SU-DHL-6 (cell line): ENCODE measurements around the gene ZCCHC7.
A peak's percentile ranks its signal among the peaks of the same experiment; 100 is the strongest.

Experiments
- H2AFZ ChIP-seq: fragments of 200-600 bp; sonication (generic); 2 replicates; pipeline ENCODE4 v1.6.1; 2014; ENCODE audit warnings: low read depth, mild to moderate bottlenecking, moderate library complexity, mixed read lengths, antibody characterized with exemption, low read length; ENCODE audit not compliant: severe bottlenecking
- H3F3A ChIP-seq: fragments of 200-600 bp; shearing (Covaris generic); 2 replicates; pipeline ENCODE4 v1.6.0; 2016; ENCODE audit warnings: antibody characterized with exemption, mild to moderate bottlenecking; ENCODE audit not compliant: insufficient read depth
- H3K27ac ChIP-seq: fragments of 200-600 bp; sonication (generic); 2 replicates; pipeline ENCODE4 v1.5.1; 2016; ENCODE audit warnings: low read depth, mild to moderate bottlenecking, low read length, moderate library complexity, mixed read lengths
- H3K27me3 ChIP-seq: fragments of 200-600 bp; sonication (generic), shearing (Covaris generic); 2 replicates; pipeline ENCODE4 v1.6.0; 2014; ENCODE audit warnings: mild to moderate bottlenecking, low read length
- H3K36me3 ChIP-seq: fragments of 200-600 bp; sonication (generic); 2 replicates; pipeline ENCODE4 v1.6.1; 2014; ENCODE audit warnings: mild to moderate bottlenecking, low read length, mixed read lengths
- H3K4me2 ChIP-seq: fragments of 300-600, 200-600 bp; shearing (Covaris generic), sonication (generic); 2 replicates; pipeline ENCODE4 v1.6.0; 2014; ENCODE audit warnings: low read length, low read depth, mild to moderate bottlenecking; ENCODE audit not compliant: poor library complexity, severe bottlenecking
- H3K4me3 ChIP-seq: fragments of 200-600 bp; sonication (generic); 2 replicates; pipeline ENCODE4 v1.5.1; 2014; ENCODE audit warnings: antibody characterized with exemption, low read length, mild to moderate bottlenecking, mixed read lengths; ENCODE audit not compliant: insufficient read depth, poor library complexity, severe bottlenecking
- H3K79me2 ChIP-seq: fragments of 200-600 bp; sonication (generic); 2 replicates; pipeline ENCODE4 v1.6.1; 2014; ENCODE audit warnings: mild to moderate bottlenecking, low read length, moderate library complexity; ENCODE audit not compliant: insufficient read depth
- H3K9ac ChIP-seq: fragments of 200-600 bp; sonication (generic); 2 replicates; pipeline ENCODE4 v1.7.0; 2014; ENCODE audit warnings: mild to moderate bottlenecking, low read length
- H3K9me2 ChIP-seq: fragments of 200-600 bp; sonication (generic); replicated peaks from 2 replicates; pipeline ENCODE4 v1.6.1; 2014; ENCODE audit warnings: low read length; ENCODE audit not compliant: insufficient read depth
- H3K9me3 ChIP-seq: fragments of 200-600 bp; sonication (generic); 2 replicates; pipeline ENCODE4 v1.6.1; 2014; ENCODE audit warnings: low read length, mixed read lengths; ENCODE audit not compliant: insufficient read depth
- H4K20me1 ChIP-seq: fragments of 200-600 bp; sonication (generic); 2 replicates; pipeline ENCODE4 v1.6.1; 2014; ENCODE audit warnings: low read depth, mild to moderate bottlenecking, antibody characterized with exemption, low read length, moderate library complexity, mixed read lengths
- EZH2phosphoT487 ChIP-seq: fragments of 200-600 bp; sonication (generic), shearing (Covaris generic); conservative IDR thresholded peaks from 2 replicates; pipeline ENCODE4 v1.6.1; 2018; ENCODE audit warnings: mild to moderate bottlenecking, antibody characterized with exemption, low read length, moderate library complexity, mixed read lengths
- TF ChIP-seq, protein P1 (sequence below): fragments of 200-600 bp; sonication (generic); IDR thresholded peaks from one replicate; pipeline ENCODE4 v1.5.1; 2017; ENCODE audit warnings: antibody characterized with exemption, mild to moderate bottlenecking, low read length, moderate library complexity; ENCODE audit not compliant: insufficient read depth, poor library complexity, severe bottlenecking

The ZCCHC7 gene

GRCh38 chr9:37297592-37297991, 177.2 kb downstream of the ZCCHC7 start:
- no peaks in the 10 kb centered on the region for H3K9me3 ChIP-seq
- peaks cover 94% of the 10 kb centered on the region for H3K79me2 ChIP-seq
- peaks cover 93% of the 10 kb centered on the region for H3F3A ChIP-seq
- H3K27ac ChIP-seq: peak overlapping the region; percentile 98
- peak overlapping the region; percentile 95 for H3K4me2 ChIP-seq
- no peaks in the 10 kb centered on the region for H3K36me3 ChIP-seq
- peak overlapping the region; percentile 14 for H3K4me3 ChIP-seq
- no peaks in the 10 kb centered on the region for H3K27me3 ChIP-seq
- peak overlapping the region; percentile 60 for H3K9ac ChIP-seq
- TF ChIP-seq, protein P1, sequence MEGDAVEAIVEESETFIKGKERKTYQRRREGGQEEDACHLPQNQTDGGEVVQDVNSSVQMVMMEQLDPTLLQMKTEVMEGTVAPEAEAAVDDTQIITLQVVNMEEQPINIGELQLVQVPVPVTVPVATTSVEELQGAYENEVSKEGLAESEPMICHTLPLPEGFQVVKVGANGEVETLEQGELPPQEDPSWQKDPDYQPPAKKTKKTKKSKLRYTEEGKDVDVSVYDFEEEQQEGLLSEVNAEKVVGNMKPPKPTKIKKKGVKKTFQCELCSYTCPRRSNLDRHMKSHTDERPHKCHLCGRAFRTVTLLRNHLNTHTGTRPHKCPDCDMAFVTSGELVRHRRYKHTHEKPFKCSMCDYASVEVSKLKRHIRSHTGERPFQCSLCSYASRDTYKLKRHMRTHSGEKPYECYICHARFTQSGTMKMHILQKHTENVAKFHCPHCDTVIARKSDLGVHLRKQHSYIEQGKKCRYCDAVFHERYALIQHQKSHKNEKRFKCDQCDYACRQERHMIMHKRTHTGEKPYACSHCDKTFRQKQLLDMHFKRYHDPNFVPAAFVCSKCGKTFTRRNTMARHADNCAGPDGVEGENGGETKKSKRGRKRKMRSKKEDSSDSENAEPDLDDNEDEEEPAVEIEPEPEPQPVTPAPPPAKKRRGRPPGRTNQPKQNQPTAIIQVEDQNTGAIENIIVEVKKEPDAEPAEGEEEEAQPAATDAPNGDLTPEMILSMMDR: no peak
- H4K20me1 ChIP-seq: no peaks in the 10 kb centered on the region
- no peak overlapping the region for H2AFZ ChIP-seq
- H3K9me2 ChIP-seq: no peaks in the 10 kb centered on the region

- H3K36me3 ChIP-seq: peaks cover 14% of the 10 kb centered on the region; the same call in 1 of the 2 replicates
- H3K27me3 ChIP-seq: no peaks in the 10 kb centered on the region
- no peaks in the 10 kb centered on the region for H4K20me1 ChIP-seq
- no peaks in the 10 kb centered on the region for H3K9me3 ChIP-seq
- H3K9me2 ChIP-seq: no peaks in the 10 kb centered on the region
- no peak overlapping the region for H2AFZ ChIP-seq
- peaks cover 91% of the 10 kb centered on the region for H3F3A ChIP-seq
- H3K79me2 ChIP-seq: peaks cover 94% of the 10 kb centered on the region
- H3K4me3 ChIP-seq: peak overlapping the region; percentile 32
- peak overlapping the region; percentile 95 for H3K4me2 ChIP-seq
- TF ChIP-seq, protein P1: no peak
- no peak for TF ChIP-seq EZH2phosphoT487
- peak overlapping the region; percentile 60 for H3K9ac ChIP-seq
- H3K27ac ChIP-seq: peak overlapping the region; percentile 98
These were observed 180.2 kb downstream of the ZCCHC7 start for GRCh38 chr9:37300620-37301019.

- H3K36me3 ChIP-seq: peaks cover 15% of the 10 kb centered on the region; the same call in 1 of the 2 replicates
- peak overlapping the region; percentile 32 for H3K4me3 ChIP-seq
- H3K79me2 ChIP-seq: peaks cover 88% of the 10 kb centered on the region
- H3K9ac ChIP-seq: peak overlapping the region; percentile 60
- TF ChIP-seq, protein P1: no peak
- no peak for TF ChIP-seq EZH2phosphoT487
- no peaks in the 10 kb centered on the region for H4K20me1 ChIP-seq
- H2AFZ ChIP-seq: no peak overlapping the region
- H3F3A ChIP-seq: peaks cover 85% of the 10 kb centered on the region
- no peaks in the 10 kb centered on the region for H3K9me2 ChIP-seq
- no peaks in the 10 kb centered on the region for H3K9me3 ChIP-seq
- H3K4me2 ChIP-seq: peak overlapping the region; percentile 95
- no peaks in the 10 kb centered on the region for H3K27me3 ChIP-seq
- peak overlapping the region; percentile 98 for H3K27ac ChIP-seq
These were observed 180.9 kb downstream of the ZCCHC7 start for GRCh38 chr9:37301042-37301853.
